ENCODE measurements around the gene CXCR4.
"Not testable (repeated sequence)": the region's sequence is repeated elsewhere in the genome, so short reads cannot be mapped to it uniquely, and the experiment has no call there.

The CXCR4 gene

GRCh38 chr2:136113209-136113971, 4.6 kb downstream of the CXCR4 start:
- no peak for DNase-seq

DNA sequence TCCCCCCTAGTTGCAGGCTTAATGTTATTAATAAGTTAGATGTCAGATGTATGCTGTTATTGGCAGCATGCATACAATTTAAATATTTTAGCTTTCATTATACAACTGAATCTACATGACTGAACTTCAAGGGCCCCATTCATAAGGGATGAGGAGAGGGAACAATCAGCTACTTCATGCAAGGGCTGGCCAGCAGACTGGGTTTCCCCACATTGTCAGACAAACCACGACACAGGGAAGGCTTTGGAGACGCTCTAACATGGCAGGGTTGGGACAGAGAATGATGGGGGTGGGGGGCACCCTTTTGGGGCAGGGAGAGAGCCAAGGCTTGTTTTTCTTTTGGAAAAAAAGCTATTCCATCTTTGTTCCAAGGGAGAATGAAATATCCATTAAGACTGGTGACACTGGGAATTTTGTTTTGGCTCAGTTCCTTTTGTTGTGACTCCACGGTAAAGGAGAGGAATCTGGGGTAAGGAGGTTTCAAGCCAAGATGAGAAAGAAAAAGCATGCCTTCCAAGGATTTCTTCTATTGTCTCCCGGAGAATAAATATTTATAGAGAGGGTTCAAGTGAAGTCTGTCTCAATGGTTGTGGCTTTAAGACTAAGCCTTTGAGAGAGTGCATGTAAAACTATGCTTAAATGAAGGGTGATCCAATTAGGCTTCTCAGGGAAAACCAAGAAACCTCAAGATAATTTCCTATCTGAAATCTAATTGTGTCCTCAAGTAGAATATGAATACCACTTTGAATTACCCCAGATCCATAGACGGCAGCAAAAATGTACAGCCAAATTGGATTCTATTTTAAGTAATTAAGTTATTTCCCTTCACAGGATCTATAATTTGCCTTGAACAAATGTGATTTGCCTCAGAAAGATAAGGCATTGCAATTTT, 5.4 kb downstream of the CXCR4 start:
- DNase-seq: no peak

DNA sequence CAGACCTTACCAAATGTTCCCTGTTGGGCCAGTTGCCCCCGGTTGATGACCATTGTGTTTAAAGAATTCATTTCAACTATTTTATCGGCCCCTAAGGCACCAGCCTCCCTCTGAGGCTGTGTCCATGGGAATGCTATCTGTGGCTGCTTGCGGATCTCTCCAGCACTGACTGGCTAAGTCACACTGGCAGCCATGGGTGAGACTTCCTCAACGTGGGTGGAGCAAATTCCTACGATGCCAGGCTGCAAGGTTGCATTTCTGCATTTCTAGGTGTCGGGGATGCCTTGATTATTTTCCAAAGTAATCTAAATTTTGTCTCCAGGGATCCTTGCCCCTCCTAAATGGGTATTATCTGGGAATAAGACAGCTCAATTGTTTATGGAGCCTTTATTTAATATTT, 6.2 kb downstream of the CXCR4 start:
- no peak for DNase-seq

GRCh38 chr2:136110526-136110925, 7.4 kb downstream of the CXCR4 start:
- no peak for DNase-seq

- no peak for DNase-seq
Measured at GRCh38 chr2:136108463-136108862, 9.5 kb downstream of the CXCR4 start.

GRCh38 chr2:136107051-136108033, 10.6 kb downstream of the CXCR4 start:
- no peak for DNase-seq

DNA sequence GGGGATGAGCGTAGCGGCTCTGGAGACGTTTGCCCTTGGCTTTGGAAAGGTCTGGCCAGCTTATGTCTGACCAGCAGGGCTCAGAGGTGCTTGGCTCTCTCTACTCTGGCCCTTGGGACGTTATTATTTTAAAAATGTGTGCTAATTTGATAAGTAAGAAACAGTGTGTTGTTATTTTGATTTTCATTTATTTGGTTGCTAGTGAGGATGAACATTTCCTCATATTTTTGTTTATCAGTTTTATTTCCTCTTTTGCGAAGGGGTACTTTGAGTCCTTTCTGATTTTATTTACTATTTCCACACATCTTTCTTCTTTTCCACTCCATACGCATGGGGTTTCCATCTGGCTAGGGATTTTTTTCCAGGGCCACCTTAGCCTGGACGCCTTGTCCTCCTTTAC, 11.4 kb downstream of the CXCR4 start:
- DNase-seq: no peak

DNA sequence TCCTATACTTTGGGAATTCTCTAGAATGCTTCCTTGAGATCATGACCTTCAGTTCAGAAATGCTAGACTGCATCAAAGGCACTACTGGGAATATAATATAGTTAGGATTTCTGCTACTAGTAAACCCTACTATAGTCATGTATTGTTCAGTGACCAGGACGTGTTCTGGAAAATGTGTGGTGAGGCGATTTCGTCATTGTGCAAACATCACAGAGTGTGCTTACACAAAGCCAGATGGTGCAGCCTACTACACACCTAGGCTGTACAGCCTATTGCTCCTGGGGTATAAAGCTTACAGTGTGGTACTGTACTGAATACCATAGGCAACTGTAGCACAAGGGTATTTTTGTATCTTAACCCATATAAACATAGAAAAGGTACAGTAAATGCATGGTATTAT, 13.0 kb downstream of the CXCR4 start:
- DNase-seq: no peak

GRCh38 chr2:136101042-136101441, 16.9 kb downstream of the CXCR4 start:
- no peak for DNase-seq

- DNase-seq: no peak
Measured at GRCh38 chr2:136098441-136098840, 19.5 kb downstream of the CXCR4 start.

DNA sequence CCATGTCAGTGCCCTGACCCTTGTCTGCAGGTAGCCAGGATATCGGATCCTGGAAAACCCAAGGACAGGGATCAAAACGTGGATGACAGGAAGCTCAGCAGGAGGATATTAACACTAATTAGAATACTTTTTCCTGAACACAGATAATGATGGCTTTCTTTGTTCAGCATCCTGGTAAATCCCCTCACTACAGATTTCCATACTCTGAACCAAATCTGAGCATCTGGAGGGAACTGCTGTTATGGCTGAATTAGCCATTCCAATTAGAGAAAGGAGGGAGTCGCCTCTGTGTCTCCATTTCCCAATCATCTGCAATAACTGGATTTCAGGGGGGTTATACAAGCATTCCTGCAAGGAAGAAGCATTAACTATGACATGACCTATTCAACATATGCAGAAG, 24.4 kb downstream of the CXCR4 start:
- DNase-seq: no peak

GRCh38 chr2:136091899-136092298, 26.1 kb downstream of the CXCR4 start:
- no peak for DNase-seq

DNA sequence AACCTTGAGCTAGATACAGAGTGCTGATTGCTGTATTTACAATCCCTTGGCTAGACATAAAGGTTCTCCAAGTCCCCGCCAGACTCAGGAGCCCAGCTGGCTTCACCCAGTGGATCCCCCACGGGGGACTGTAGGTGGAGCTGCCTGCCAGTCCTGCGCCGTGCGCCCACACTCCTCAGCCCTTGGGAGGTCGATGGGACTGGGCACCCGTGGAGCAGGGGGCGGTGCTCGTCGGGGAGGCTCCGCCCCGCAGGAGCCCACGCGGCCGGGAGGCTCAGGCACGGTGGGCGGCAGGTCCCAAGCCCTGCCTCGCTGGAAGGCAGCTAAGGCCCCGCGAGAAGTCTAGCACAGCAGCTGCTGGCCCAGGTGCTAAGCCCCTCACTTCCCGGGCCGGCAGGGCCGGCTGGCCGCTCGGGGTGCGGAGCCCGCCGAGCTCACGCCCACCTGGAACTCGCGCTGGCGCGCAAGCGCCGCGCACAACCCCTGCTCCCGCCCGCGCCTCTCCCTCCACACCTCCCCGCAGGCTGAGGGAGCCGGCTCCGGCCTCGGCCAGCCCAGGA, 30.0 kb downstream of the CXCR4 start:
- not testable (repeated sequence) for DNase-seq

- no peak for DNase-seq
Measured at GRCh38 chr2:136086253-136087016, 31.5 kb downstream of the CXCR4 start.

DNA sequence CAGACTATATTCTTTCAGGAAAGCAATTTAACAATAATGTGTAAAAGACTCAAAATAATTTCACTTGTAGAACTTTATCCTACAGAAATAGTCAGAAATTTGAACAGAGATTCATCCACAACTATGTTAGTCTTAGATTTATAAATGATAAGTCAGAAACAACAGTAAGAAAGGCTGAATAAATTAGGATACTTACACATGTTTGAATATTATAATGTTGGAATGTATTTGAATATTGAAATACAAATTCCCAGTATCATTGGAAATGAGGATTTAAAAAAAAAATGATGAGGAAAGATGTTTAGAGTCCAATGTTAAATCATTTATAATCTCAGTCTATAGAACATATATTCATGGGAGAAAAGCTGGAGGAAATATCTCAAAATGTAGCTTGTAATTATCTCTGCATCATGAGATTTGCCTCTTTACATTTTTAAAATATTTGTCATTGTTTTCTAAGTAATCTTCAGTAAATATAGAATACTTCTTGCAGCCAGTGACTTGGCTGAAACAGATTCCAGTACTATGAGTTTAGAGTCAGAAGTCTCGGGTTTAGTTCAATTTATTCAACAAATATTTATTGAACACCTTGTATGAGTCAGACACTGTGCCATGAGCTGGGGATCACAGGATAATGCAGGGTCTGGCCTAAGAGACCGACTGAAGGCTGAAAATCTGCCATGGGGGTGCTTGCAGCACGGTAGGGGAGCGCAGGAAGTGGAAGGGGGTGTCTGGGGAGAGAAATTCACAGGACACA, 32.3 kb downstream of the CXCR4 start:
- DNase-seq: no peak

DNA sequence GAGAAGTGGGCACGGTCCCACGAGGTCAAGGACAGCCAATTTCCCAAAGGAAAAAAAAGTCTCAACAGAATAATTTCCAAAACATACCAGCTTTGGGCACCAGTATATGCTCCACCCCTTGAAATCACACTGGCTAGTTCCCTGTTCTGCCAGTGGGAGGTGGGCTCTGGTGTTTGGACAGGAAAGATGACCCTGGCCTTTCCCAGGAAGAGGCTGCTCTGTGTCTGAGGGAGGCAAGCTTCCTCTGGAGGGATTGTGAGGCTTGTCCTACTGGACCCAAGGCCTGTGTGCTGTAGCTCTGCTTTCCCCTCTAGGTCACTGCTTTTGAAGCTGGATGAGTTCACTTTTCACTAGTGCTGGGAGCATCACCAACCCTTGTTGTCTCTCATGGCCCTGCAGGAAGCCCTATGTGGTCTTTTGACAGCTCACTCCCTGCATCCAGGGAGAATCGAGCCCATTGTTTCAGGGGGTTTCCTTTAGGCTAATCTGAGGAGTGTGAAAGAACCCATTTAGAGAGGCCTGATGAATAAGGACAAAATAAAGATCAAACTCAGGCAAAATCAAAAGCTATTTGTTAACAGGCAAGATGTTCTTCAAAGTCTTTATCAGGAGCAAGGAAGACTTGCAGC, 36.3 kb downstream of the CXCR4 start:
- DNase-seq: no peak

DNA sequence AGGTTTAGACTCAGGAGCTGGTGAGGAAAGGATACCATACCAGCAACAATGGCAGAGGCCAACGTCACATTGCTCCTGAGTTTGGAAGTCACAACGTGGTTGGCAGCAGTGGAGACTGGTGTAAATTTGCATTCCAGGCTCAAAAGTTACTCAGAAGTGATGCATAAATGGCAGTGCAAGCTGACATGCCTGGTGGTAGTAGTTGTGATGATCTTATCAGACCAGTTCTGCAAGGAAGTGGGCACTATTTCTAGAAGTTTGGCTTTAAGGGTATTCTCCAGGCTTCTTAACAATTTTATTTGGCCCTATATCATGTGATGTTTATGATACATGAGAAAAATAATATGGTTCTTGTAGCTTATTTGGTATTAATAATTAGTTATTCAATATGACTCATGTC, 37.8 kb downstream of the CXCR4 start:
- DNase-seq: no peak

- no peak for DNase-seq
Measured at GRCh38 chr2:136077107-136077506, 40.8 kb downstream of the CXCR4 start.

DNA sequence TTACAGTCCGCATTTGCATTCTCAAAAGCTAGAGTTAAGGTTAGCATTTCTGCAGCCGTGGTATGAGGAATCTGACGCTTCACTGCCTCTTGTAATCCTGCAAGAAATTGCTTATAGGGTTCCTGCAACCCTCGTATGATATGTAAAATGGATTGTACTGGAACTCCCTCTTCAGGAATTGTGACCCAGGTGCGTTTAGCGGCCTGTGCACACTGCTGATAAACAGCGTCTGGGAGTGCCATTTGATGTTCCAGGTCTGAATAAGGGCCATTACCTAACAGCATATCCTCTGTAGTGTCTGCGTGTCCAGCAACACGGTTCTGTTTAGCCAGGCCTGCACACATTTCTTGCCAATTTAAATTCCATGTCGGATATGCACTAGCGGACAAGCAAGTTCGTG, 42.5 kb downstream of the CXCR4 start:
- no peak for DNase-seq

DNA sequence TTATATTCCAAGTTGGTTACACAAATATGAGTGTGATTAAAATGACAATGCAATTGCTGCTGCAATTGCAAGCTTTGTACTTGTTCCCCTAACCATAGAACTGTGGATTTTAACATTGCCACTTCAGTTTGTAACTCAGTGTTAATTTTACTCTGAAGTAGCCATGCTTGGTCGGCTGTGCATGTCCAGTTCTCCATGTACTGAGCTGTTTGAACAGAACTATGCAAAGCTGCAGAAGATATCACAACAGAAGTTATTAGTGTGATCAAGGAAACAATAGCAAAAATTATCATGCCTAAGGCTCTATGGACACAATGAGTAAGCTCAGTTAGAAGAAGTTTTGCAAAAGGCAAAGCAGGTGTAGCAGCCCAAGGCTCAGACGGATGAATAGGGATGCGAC, 45.3 kb downstream of the CXCR4 start:
- no peak for DNase-seq

DNA sequence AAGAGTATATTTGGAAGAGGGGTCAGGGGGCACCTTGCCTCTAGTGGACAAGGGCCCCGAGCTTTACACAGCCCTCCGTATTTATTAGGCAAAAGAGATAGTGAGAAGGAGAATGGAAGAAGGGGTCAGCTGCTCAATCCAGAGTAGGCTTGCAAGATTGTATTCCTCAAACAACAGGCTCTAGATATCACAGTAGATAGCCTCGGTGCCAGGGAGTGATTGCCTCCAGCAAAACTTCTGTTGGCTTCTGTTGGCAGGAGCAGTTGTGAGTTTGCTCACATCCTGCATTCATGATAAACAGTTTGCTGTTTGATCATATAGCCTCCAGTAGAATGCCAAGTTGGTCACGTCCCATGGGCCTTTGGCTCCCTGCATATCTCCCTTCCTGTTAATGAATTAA, 46.1 kb downstream of the CXCR4 start:
- DNase-seq: not testable (repeated sequence)

Data from NCI-H1105 (cell line).